Right lung (tissue), 5 donors: Measurements from ENCODE around the gene PDE4D. TPM values are rescaled to one million over a fixed set of nuclear protein-coding genes. Genes with fewer than 3 reads are reported as not detected.

Source experiments
- DNase-seq, 2 donors: peaks; one replicate each; pipeline ENCODE4 v3.0.0-alpha.2; 2013
- polyA plus RNA-seq, 5 donors: library from polyadenylated mRNA; unstranded; fragments of 120-200 nt; gene quantifications; one replicate each; pipeline versions ENCODE4 v1.2.1 to v1.2.3, GENCODE V29; 2013; ENCODE audit warnings: inconsistent platforms in 1 of 5, low replicate concordance in 1 of 5; ENCODE audit not compliant: insufficient read length in 5 of 5, insufficient read depth in 1 of 5

PDE4D gene
- polyA plus RNA-seq, 5 donors = 14.6 to 27.4 (median 22.0) TPM

- peak in 1 of 2 donors; percentile 27 for DNase-seq
These were observed 676.7 kb downstream of the PDE4D start for GRCh38 chr5:59216841-59217240.

GRCh38 chr5:59212596-59212995 lies 680.9 kb downstream of the PDE4D start:
- no peak for DNase-seq

GRCh38 chr5:59209758-59210359 lies 683.7 kb downstream of the PDE4D start:
- DNase-seq = no peak

- no peak for DNase-seq
These were observed 685.1 kb downstream of the PDE4D start for GRCh38 chr5:59208474-59208873.

GRCh38 chr5:59207401-59207800 lies 686.1 kb downstream of the PDE4D start:
- no peak for DNase-seq

GRCh38 chr5:59206132-59206581 lies 687.4 kb downstream of the PDE4D start:
- DNase-seq = no peak

- DNase-seq = no peak
These were observed 689.2 kb downstream of the PDE4D start for GRCh38 chr5:59204114-59204897.

- DNase-seq = no peak
These were observed 693.7 kb downstream of the PDE4D start for GRCh38 chr5:59199868-59200267.

- no peak for DNase-seq
These were observed 694.7 kb downstream of the PDE4D start for GRCh38 chr5:59198832-59199231.

GRCh38 chr5:59198365-59198764 lies 695.2 kb downstream of the PDE4D start:
- DNase-seq = no peak

- no peak for DNase-seq
These were observed 695.6 kb downstream of the PDE4D start for GRCh38 chr5:59197911-59198310.

- no peak for DNase-seq
These were observed 699.8 kb downstream of the PDE4D start for GRCh38 chr5:59193616-59194319.

GRCh38 chr5:59190746-59191145 lies 702.8 kb downstream of the PDE4D start:
- no peak for DNase-seq

- no peak for DNase-seq
These were observed 703.9 kb downstream of the PDE4D start for GRCh38 chr5:59189472-59190244.

GRCh38 chr5:59188419-59189225 lies 704.9 kb downstream of the PDE4D start:
- DNase-seq = peak; percentile 65 to 73

GRCh38 chr5:59187857-59188256 lies 705.7 kb downstream of the PDE4D start:
- no peak for DNase-seq

- DNase-seq = no peak
These were observed 706.9 kb downstream of the PDE4D start for GRCh38 chr5:59186623-59187022.

- no peak for DNase-seq
These were observed 707.7 kb downstream of the PDE4D start for GRCh38 chr5:59185757-59186385.

GRCh38 chr5:59184769-59185168 lies 708.8 kb downstream of the PDE4D start:
- no peak for DNase-seq

- DNase-seq = no peak
These were observed 710.8 kb downstream of the PDE4D start for GRCh38 chr5:59182760-59183159.

- DNase-seq = no peak
These were observed 713.0 kb downstream of the PDE4D start for GRCh38 chr5:59180515-59180914.
